OCI-LY3 (cell line): ENCODE results near the gene ATP6V0A4.

Experiments used
- H2AFZ ChIP-seq: fragments of 200-600, 300-600 bp; shearing (Covaris generic); 2 replicates; pipeline ENCODE4 v1.6.0; 2014; ENCODE audit warnings: antibody characterized with exemption, low read depth, low read length
- H3K27ac ChIP-seq: fragments of 200-600, 300-600 bp; sonication (generic); 2 replicates; pipeline ENCODE4 v1.5.1; 2014; ENCODE audit warnings: mild to moderate bottlenecking, low read length, moderate library complexity, mixed read lengths
- H3K27me3 ChIP-seq: fragments of 200-600, 300-600 bp; sonication (generic); 2 replicates; pipeline ENCODE4 v1.6.1; 2014; ENCODE audit warnings: low read depth, low read length, mixed read lengths
- H3K36me3 ChIP-seq: fragments of 200-600, 300-600 bp; sonication (generic); replicated peaks from 2 replicates; pipeline ENCODE3; 2014; ENCODE audit warnings: low read depth, low read length, mixed read lengths
- H3K4me1 ChIP-seq: fragments of 300-600, 200-600 bp; sonication (generic); 2 replicates; pipeline ENCODE4 v1.6.1; 2014; ENCODE audit warnings: low read length, mixed read lengths
- H3K4me2 ChIP-seq: fragments of 200-600, 300-600 bp; sonication (generic); 2 replicates; pipeline ENCODE4 v1.6.1; 2014; ENCODE audit warnings: low read length, mixed read lengths
- H3K4me3 ChIP-seq: fragments of 300-600, 200-600 bp; sonication (generic); 2 replicates; pipeline ENCODE4 v1.5.1; 2014; ENCODE audit warnings: antibody characterized with exemption, mild to moderate bottlenecking, low read length, moderate library complexity
- H3K79me2 ChIP-seq: fragments of 300-600, 200-600 bp; shearing (Covaris generic); 2 replicates; pipeline ENCODE4 v1.6.1; 2014; ENCODE audit warnings: mild to moderate bottlenecking, low read length, mixed read lengths
- H3K9ac ChIP-seq: fragments of 300-600, 200-600 bp; shearing (Covaris generic); 2 replicates; pipeline ENCODE4 v1.6.0; 2014; ENCODE audit warnings: mild to moderate bottlenecking, low read length, moderate library complexity
- H3K9me3 ChIP-seq: fragments of 200-600, 300-600 bp; shearing (Covaris generic); 2 replicates; pipeline ENCODE4 v1.6.1; 2014; ENCODE audit warnings: low read length, mixed read lengths; ENCODE audit not compliant: insufficient read depth
- H4K20me1 ChIP-seq: fragments of 200-600, 300-600 bp; sonication (generic); 2 replicates; pipeline ENCODE4 v1.6.1; 2016; ENCODE audit warnings: low read length, mixed read lengths; ENCODE audit not compliant: insufficient read depth
- EZH2phosphoT487 ChIP-seq: fragments of 200-600 bp; shearing (Covaris generic); IDR thresholded peaks from 2 replicates; pipeline ENCODE4 v1.6.1; 2018; ENCODE audit warnings: antibody characterized with exemption, mixed run types, low read depth
- TF ChIP-seq, protein P1 (sequence below): fragments of 200-600, 300-600 bp; sonication (generic); IDR thresholded peaks from 2 replicates; pipeline ENCODE4 v1.5.1; 2014; ENCODE audit warnings: antibody characterized with exemption, low read length, low read depth

Gene ATP6V0A4

DNA sequence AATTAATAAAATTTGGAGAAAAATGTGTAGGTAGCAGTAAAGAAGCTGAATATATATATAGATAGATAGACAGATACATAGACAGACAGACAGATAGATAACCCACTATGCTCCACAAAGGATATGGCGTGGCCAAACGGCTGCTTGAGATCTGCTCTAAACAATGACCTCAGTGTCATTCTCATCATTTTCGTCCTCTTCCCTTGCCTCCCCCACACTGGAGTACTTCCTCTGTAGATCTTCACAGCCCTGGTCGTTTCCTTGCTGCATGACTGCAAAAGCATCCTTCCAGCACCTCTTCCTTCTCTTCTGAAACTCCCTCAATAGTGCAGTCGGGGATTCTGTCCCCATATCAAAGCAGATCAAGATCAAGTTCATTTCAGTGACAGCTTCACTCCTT, 35.6 kb upstream of the ATP6V0A4 start:
- Histone ChIP-seq H3K4me1 (peaks cover 23% of the 10 kb centered on the region), H3K27me3 (peaks cover 9% of the 10 kb centered on the region), H3K4me2 (no peak overlapping the region), H3K9me3 (no peaks in the 10 kb centered on the region), H3K27ac (no peak overlapping the region), H3K9ac (no peak overlapping the region), H2AFZ (no peak overlapping the region), H3K36me3 (peaks cover 6% of the 10 kb centered on the region), H3K79me2 (no peaks in the 10 kb centered on the region), H4K20me1 (no peaks in the 10 kb centered on the region), H3K4me3 (no peak overlapping the region)
- TF ChIP-seq, protein P1, sequence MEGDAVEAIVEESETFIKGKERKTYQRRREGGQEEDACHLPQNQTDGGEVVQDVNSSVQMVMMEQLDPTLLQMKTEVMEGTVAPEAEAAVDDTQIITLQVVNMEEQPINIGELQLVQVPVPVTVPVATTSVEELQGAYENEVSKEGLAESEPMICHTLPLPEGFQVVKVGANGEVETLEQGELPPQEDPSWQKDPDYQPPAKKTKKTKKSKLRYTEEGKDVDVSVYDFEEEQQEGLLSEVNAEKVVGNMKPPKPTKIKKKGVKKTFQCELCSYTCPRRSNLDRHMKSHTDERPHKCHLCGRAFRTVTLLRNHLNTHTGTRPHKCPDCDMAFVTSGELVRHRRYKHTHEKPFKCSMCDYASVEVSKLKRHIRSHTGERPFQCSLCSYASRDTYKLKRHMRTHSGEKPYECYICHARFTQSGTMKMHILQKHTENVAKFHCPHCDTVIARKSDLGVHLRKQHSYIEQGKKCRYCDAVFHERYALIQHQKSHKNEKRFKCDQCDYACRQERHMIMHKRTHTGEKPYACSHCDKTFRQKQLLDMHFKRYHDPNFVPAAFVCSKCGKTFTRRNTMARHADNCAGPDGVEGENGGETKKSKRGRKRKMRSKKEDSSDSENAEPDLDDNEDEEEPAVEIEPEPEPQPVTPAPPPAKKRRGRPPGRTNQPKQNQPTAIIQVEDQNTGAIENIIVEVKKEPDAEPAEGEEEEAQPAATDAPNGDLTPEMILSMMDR: no peak

DNA sequence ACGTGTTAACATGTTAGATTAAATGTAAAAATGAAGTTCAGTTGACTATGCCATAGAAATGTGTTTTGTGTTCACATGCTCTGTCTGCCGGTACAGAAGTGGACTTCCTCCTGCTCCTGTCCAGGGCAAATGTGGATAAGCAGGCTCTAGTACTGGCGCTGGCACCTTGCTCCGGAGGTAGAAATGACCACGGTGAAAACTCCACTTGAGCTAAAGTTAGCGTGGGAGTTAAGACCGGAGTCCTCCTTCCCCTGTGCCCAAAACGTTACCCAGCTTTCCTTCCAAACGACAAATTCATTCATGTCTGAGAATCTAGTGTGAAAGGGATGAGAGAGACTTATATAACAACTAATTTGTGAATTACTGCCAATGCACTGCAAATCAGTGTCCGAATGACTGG, 35.0 kb upstream of the ATP6V0A4 start:
- no peak overlapping the region for H3K4me2 ChIP-seq
- no peak overlapping the region for H3K4me3 ChIP-seq
- peaks cover 23% of the 10 kb centered on the region for H3K4me1 ChIP-seq
- H3K36me3 ChIP-seq: peaks cover 6% of the 10 kb centered on the region
- no peak overlapping the region for H3K9ac ChIP-seq
- H4K20me1 ChIP-seq: no peaks in the 10 kb centered on the region
- peaks cover 9% of the 10 kb centered on the region for H3K27me3 ChIP-seq
- H2AFZ ChIP-seq: no peak overlapping the region
- no peaks in the 10 kb centered on the region for H3K9me3 ChIP-seq
- TF ChIP-seq, protein P1: no peak
- no peak for TF ChIP-seq EZH2phosphoT487
- H3K79me2 ChIP-seq: no peaks in the 10 kb centered on the region
- H3K27ac ChIP-seq: no peak overlapping the region

DNA sequence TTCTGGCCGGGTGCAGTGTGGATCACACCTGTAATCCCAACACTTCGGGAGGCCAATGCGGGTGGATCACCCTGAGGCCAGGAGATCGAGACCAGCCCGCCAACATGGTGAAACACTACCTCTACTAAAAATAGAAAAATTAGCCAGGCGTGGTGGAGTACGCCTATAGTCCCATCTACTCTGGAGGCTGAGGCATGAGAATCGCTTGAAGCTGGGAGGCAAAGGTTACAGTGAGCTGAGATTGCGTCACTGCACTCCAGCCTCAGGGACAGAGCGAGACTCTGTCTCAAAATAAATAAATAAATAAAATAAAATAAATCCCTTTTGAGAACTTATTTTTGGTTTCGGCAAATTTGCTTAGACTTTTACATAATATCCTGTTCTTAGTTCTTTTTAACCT, 31.3 kb upstream of the ATP6V0A4 start:
- Histone ChIP-seq H3K9me3 (no peaks in the 10 kb centered on the region), H3K79me2 (no peaks in the 10 kb centered on the region), H4K20me1 (no peaks in the 10 kb centered on the region), H3K27ac (no peak overlapping the region), H3K27me3 (peaks cover 9% of the 10 kb centered on the region), H3K4me2 (no peak overlapping the region), H3K4me1 (peaks cover 7% of the 10 kb centered on the region), H3K9ac (no peak overlapping the region), H2AFZ (no peak overlapping the region), H3K4me3 (no peak overlapping the region), H3K36me3 (no peaks in the 10 kb centered on the region)
- TF ChIP-seq, protein P1: no peak
- no peak for TF ChIP-seq EZH2phosphoT487

DNA sequence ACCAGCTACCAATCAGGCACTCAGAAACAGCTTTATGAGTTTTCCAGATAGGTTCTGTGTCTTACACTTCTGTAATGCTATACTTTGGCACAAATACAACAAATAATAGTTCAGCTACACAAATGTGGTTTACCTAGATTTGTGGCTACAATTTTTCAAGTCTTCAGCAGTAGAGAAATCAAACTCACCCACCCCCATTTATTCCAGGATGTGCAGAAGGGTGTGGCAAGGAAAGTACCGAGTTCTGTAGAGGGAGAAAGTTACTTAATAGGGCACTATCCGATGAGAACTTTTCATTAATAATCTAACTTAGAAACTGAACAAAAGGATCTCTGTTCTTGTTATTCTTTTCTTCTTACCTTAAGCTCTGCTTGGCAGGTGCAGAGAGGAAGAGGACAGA, 30.3 kb upstream of the ATP6V0A4 start:
- Histone ChIP-seq H3K9ac (no peak overlapping the region), H3K4me1 (no peaks in the 10 kb centered on the region), H3K79me2 (no peaks in the 10 kb centered on the region), H3K27ac (no peak overlapping the region), H3K9me3 (no peaks in the 10 kb centered on the region), H3K4me2 (no peak overlapping the region), H3K27me3 (peaks cover 8% of the 10 kb centered on the region), H3K4me3 (no peak overlapping the region), H4K20me1 (no peaks in the 10 kb centered on the region), H3K36me3 (no peaks in the 10 kb centered on the region), H2AFZ (no peak overlapping the region)
- no peak for TF ChIP-seq EZH2phosphoT487
- TF ChIP-seq, protein P1: no peak
